ENCODE results near the gene TMEM38A.
A peak's percentile ranks its signal among the peaks of the same experiment; 100 is the strongest.

Gene TMEM38A
- 0 to 1.5 (median 0.63) reads per million in 9 experiments for total RNA-seq

GRCh38 chr19:16660763-16661479 is at the start of gene TMEM38A:
TMEM38A (plus strand) TSS chr19:16661139; CDS start chr19:16661218, 79 bp downstream.
- DNase-seq (peak; percentile 7 to 24 (median 20)), ATAC-seq (replicated peaks) (no peak)
- H3K4me3 Mint-ChIP-seq = peak within 1 kb of the TSS; percentile 94 to 96
- H3K27me3 Mint-ChIP-seq = peaks cover 6% of the 10 kb centered on the region in 2 donors
- H3K27ac Mint-ChIP-seq = peak within 1 kb of the TSS; percentile 84 to 97
- H3K9me3 Mint-ChIP-seq = no peaks in the 10 kb centered on the region
- H3K4me1 Mint-ChIP-seq (ENCODE audit: low read depth in 2 of 2) = peaks cover 25 to 32% of the 10 kb centered on the region in 2 donors
- peaks cover 43% of the 10 kb centered on the region for H3K36me3 Mint-ChIP-seq (ENCODE audit: insufficient read depth)

- peaks cover 26% of the 10 kb centered on the region for H3K36me3 Mint-ChIP-seq (ENCODE audit: insufficient read depth)
- no peaks in the 10 kb centered on the region for H3K27me3 Mint-ChIP-seq
- DNase-seq = no peak
- ATAC-seq (replicated peaks) = no peak
- no peak overlapping the region for H3K4me3 Mint-ChIP-seq
- H3K27ac Mint-ChIP-seq = no peak overlapping the region
- H3K9me3 Mint-ChIP-seq = no peaks in the 10 kb centered on the region
- peaks cover 48 to 64% of the 10 kb centered on the region in 2 donors for H3K4me1 Mint-ChIP-seq (ENCODE audit: low read depth in 2 of 2)
These were observed 48.3 kb upstream of the TMEM38A start for GRCh38 chr19:16612636-16613035.

- Mint-ChIP-seq H3K27ac (peak overlapping the region in 1 of 2 donors; percentile 59), H3K4me3 (no peak overlapping the region), H3K36me3 (ENCODE audit: insufficient read depth) (peaks cover 20% of the 10 kb centered on the region), H3K9me3 (no peaks in the 10 kb centered on the region), H3K4me1 (ENCODE audit: low read depth in 2 of 2) (peaks cover 51 to 65% of the 10 kb centered on the region in 2 donors), H3K27me3 (no peaks in the 10 kb centered on the region)
- ATAC-seq (replicated peaks) (no peak), DNase-seq (no peak)
These were observed 47.1 kb upstream of the TMEM38A start for GRCh38 chr19:16613841-16614240.

GRCh38 chr19:16614941-16615340 is 46.0 kb upstream of the TMEM38A start:
- H3K27ac Mint-ChIP-seq = peak overlapping the region; percentile 36 to 72
- no peak for DNase-seq
- H3K4me3 Mint-ChIP-seq = peak overlapping the region in 1 of 2 donors; percentile 21
- no peak for ATAC-seq (replicated peaks)
- H3K36me3 Mint-ChIP-seq (ENCODE audit: insufficient read depth) = peaks cover 20% of the 10 kb centered on the region
- H3K9me3 Mint-ChIP-seq = no peaks in the 10 kb centered on the region
- peaks cover 61 to 74% of the 10 kb centered on the region in 2 donors for H3K4me1 Mint-ChIP-seq (ENCODE audit: low read depth in 2 of 2)
- no peaks in the 10 kb centered on the region for H3K27me3 Mint-ChIP-seq

GRCh38 chr19:16615808-16616207 is 45.1 kb upstream of the TMEM38A start:
- ATAC-seq (replicated peaks) (peak; percentile 22), DNase-seq (no peak)
- H3K27ac Mint-ChIP-seq = peak overlapping the region; percentile 36 to 72
- peak overlapping the region in 1 of 2 donors; percentile 21 for H3K4me3 Mint-ChIP-seq
- no peaks in the 10 kb centered on the region for H3K27me3 Mint-ChIP-seq
- H3K4me1 Mint-ChIP-seq (ENCODE audit: low read depth in 2 of 2) = peaks cover 63 to 77% of the 10 kb centered on the region in 2 donors
- no peaks in the 10 kb centered on the region for H3K9me3 Mint-ChIP-seq
- peaks cover 17% of the 10 kb centered on the region for H3K36me3 Mint-ChIP-seq (ENCODE audit: insufficient read depth)

- Mint-ChIP-seq H3K27me3 (no peaks in the 10 kb centered on the region), H3K36me3 (ENCODE audit: insufficient read depth) (peaks cover 17% of the 10 kb centered on the region), H3K4me3 (no peak overlapping the region), H3K9me3 (no peaks in the 10 kb centered on the region), H3K4me1 (ENCODE audit: low read depth in 2 of 2) (peaks cover 74% of the 10 kb centered on the region in 2 donors), H3K27ac (peak overlapping the region; percentile 53 to 83)
- ATAC-seq (replicated peaks) (no peak), DNase-seq (no peak)
These were observed 42.7 kb upstream of the TMEM38A start for GRCh38 chr19:16618248-16618647.

- H3K27me3 Mint-ChIP-seq = no peaks in the 10 kb centered on the region
- no peaks in the 10 kb centered on the region for H3K9me3 Mint-ChIP-seq
- peaks cover 13% of the 10 kb centered on the region for H3K36me3 Mint-ChIP-seq (ENCODE audit: insufficient read depth)
- ATAC-seq (replicated peaks) (peak; percentile 36), DNase-seq (no peak)
- peak overlapping the region in 1 of 2 donors; percentile 29 for H3K4me3 Mint-ChIP-seq
- peaks cover 75 to 81% of the 10 kb centered on the region in 2 donors for H3K4me1 Mint-ChIP-seq (ENCODE audit: low read depth in 2 of 2)
- H3K27ac Mint-ChIP-seq = peak overlapping the region; percentile 53 to 83
These were observed 41.5 kb upstream of the TMEM38A start for GRCh38 chr19:16619457-16619856.

- H3K36me3 Mint-ChIP-seq (ENCODE audit: insufficient read depth) = peaks cover 9% of the 10 kb centered on the region
- no peak overlapping the region for H3K4me3 Mint-ChIP-seq
- no peaks in the 10 kb centered on the region for H3K9me3 Mint-ChIP-seq
- no peak for DNase-seq
- no peaks in the 10 kb centered on the region for H3K27me3 Mint-ChIP-seq
- H3K4me1 Mint-ChIP-seq (ENCODE audit: low read depth in 2 of 2) = peaks cover 71 to 79% of the 10 kb centered on the region in 2 donors
- no peak for ATAC-seq (replicated peaks)
- no peak overlapping the region for H3K27ac Mint-ChIP-seq
These were observed 40.9 kb upstream of the TMEM38A start for GRCh38 chr19:16620018-16620417.

- DNase-seq (no peak), ATAC-seq (replicated peaks) (no peak)
- H3K36me3 Mint-ChIP-seq (ENCODE audit: insufficient read depth) = peaks cover 8% of the 10 kb centered on the region
- no peaks in the 10 kb centered on the region for H3K9me3 Mint-ChIP-seq
- no peaks in the 10 kb centered on the region for H3K27me3 Mint-ChIP-seq
- H3K27ac Mint-ChIP-seq = peak overlapping the region in 1 of 2 donors; percentile 20
- H3K4me3 Mint-ChIP-seq = no peak overlapping the region
- peaks cover 75 to 79% of the 10 kb centered on the region in 2 donors for H3K4me1 Mint-ChIP-seq (ENCODE audit: low read depth in 2 of 2)
These were observed 40.4 kb upstream of the TMEM38A start for GRCh38 chr19:16620584-16620983.

GRCh38 chr19:16621165-16621800 is 39.7 kb upstream of the TMEM38A start:
- Mint-ChIP-seq H3K27me3 (no peaks in the 10 kb centered on the region), H3K27ac (peak overlapping the region in 1 of 2 donors; percentile 20), H3K4me3 (no peak overlapping the region), H3K36me3 (ENCODE audit: insufficient read depth) (peaks cover 8% of the 10 kb centered on the region), H3K9me3 (no peaks in the 10 kb centered on the region), H3K4me1 (ENCODE audit: low read depth in 2 of 2) (peaks cover 76 to 78% of the 10 kb centered on the region in 2 donors)
- ATAC-seq (replicated peaks) = no peak
- no peak for DNase-seq

GRCh38 chr19:16623066-16623465 is 37.9 kb upstream of the TMEM38A start:
- H3K4me3 Mint-ChIP-seq = no peak overlapping the region
- DNase-seq (no peak), ATAC-seq (replicated peaks) (no peak)
- H3K27me3 Mint-ChIP-seq = no peaks in the 10 kb centered on the region
- peaks cover 23% of the 10 kb centered on the region for H3K36me3 Mint-ChIP-seq (ENCODE audit: insufficient read depth)
- no peaks in the 10 kb centered on the region for H3K9me3 Mint-ChIP-seq
- no peak overlapping the region for H3K27ac Mint-ChIP-seq
- H3K4me1 Mint-ChIP-seq (ENCODE audit: low read depth in 2 of 2) = peaks cover 71 to 74% of the 10 kb centered on the region in 2 donors

- Mint-ChIP-seq H3K36me3 (ENCODE audit: insufficient read depth) (peaks cover 28% of the 10 kb centered on the region), H3K4me1 (ENCODE audit: low read depth in 2 of 2) (peaks cover 67 to 69% of the 10 kb centered on the region in 2 donors), H3K27ac (peak overlapping the region in 1 of 2 donors; percentile 86)
These were observed 37.4 kb upstream of the TMEM38A start for GRCh38 chr19:16623576-16623975.

GRCh38 chr19:16624236-16624635 is 36.7 kb upstream of the TMEM38A start:
- Mint-ChIP-seq H3K4me3 (no peak overlapping the region), H3K4me1 (ENCODE audit: low read depth in 2 of 2) (peaks cover 65 to 66% of the 10 kb centered on the region in 2 donors), H3K36me3 (ENCODE audit: insufficient read depth) (peaks cover 35% of the 10 kb centered on the region), H3K9me3 (no peaks in the 10 kb centered on the region), H3K27ac (peak overlapping the region in 1 of 2 donors; percentile 38), H3K27me3 (no peaks in the 10 kb centered on the region)
- DNase-seq (no peak), ATAC-seq (replicated peaks) (no peak)

More at GRCh38 chr19:16623576-16623975, 37.4 kb upstream of the TMEM38A start:
- no peaks in the 10 kb centered on the region for H3K9me3 Mint-ChIP-seq
- H3K27me3 Mint-ChIP-seq = no peaks in the 10 kb centered on the region
- no peak overlapping the region for H3K4me3 Mint-ChIP-seq
- DNase-seq (no peak), ATAC-seq (replicated peaks) (no peak)

Data from effector memory CD8-positive, alpha-beta T cell (primary cell).